CD1c-positive myeloid dendritic cell (primary cell): Measurements from ENCODE around the gene ADAM23.
"Not testable (repeated sequence)": the region's sequence is repeated elsewhere in the genome, so short reads cannot be mapped to it uniquely, and the experiment has no call there.

Experiments
- DNase-seq: peaks from one replicate; pipeline ENCODE4 v3.0.0-alpha.2; 2016; ENCODE audit errors: extremely low spot score

ADAM23 gene, protein sequence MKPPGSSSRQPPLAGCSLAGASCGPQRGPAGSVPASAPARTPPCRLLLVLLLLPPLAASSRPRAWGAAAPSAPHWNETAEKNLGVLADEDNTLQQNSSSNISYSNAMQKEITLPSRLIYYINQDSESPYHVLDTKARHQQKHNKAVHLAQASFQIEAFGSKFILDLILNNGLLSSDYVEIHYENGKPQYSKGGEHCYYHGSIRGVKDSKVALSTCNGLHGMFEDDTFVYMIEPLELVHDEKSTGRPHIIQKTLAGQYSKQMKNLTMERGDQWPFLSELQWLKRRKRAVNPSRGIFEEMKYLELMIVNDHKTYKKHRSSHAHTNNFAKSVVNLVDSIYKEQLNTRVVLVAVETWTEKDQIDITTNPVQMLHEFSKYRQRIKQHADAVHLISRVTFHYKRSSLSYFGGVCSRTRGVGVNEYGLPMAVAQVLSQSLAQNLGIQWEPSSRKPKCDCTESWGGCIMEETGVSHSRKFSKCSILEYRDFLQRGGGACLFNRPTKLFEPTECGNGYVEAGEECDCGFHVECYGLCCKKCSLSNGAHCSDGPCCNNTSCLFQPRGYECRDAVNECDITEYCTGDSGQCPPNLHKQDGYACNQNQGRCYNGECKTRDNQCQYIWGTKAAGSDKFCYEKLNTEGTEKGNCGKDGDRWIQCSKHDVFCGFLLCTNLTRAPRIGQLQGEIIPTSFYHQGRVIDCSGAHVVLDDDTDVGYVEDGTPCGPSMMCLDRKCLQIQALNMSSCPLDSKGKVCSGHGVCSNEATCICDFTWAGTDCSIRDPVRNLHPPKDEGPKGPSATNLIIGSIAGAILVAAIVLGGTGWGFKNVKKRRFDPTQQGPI

DNA sequence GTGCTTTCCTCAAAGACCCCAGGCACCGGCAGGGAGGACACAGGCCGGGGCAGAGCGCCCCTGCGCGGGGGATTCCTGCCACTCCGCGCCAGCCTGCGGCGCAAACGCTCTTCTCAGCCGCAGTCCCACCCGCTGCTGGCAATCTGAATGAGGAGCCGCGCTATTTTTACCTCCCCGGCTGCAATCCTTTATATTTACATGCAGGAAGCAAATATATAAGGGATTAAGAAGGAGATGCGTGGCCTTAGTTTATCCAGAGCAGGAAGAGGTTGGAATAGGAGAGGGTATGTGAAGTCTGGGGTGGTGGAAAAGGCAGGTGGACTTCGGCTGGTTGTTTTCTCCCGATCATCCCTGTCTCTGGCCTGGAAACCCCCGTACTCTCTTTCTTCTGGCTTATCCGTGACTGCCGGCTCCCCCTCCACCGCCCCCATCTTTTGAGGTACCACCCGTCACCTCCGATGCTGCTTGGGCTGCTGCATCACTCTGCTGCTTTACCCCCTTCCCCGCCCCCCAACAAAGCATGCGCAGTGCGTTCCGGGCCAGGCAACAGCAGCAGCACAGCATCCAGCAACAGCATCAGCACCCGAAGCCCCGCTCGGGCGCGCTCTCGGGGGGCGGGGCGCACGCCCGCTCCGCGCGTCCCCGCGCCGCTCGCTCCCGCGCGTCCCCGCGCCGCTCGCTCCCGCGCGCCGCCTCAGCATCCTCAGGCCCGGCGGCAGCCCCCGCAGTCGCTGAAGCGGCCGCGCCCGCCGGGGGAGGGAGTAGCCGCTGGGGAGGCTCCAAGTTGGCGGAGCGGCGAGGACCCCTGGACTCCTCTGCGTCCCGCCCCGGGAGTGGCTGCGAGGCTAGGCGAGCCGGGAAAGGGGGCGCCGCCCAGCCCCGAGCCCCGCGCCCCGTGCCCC lies at the start of gene ADAM23:
Gene ADAM23 (plus strand): TSS at position 700 of the 902 bp plus-strand sequence. CDS start 335 bp downstream, outside the sequence.
- peak; percentile 10 for DNase-seq

DNA sequence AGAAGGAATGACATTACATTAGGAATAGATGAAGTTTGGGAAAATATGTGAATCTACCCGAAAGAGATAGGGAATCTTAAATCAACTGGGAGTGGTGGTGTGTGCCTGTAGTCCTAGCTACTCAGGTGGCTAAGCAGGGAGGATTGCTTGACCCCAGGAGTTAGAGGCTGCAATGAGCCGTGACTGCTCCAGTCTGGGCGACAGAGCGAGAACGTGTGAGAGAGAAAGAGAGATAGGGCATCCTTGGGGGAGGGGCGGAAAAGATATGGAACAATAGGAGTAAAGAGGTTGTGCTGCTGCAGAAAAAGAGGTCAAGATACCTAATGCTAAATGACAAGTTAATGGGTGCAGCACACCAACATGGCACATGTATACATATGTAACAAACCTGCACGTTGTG lies 47.1 kb upstream of the ADAM23 start:
- no peak for DNase-seq

DNA sequence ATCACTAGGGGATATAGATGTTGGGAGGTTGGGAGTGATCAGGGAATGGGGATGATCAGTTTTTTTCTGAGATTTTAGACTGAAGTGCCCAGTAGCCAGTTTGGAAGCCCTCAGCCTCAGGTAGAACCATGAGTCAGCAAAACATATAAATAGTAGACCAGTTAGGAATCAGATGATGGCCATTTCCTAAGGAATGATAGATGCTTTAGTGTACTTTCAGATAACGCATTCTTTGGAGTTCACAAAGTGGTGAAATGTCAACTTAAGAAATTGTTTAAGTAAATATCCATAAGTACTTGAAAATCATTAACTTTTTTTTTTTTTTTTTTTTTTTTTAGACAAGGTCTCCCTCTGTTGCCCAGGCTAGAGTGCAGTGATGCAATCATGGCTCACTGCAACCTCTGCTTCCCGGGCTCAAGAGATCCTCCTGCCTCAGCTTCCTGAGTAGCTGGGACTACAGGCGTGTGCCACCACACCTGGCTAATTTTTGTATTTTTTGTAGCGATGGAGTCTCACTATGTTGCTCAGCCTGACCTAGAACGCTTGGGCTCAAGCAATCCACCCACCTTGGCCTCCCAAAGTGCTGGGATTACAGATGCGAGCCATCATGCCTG lies 40.3 kb upstream of the ADAM23 start:
- not testable (repeated sequence) for DNase-seq

DNA sequence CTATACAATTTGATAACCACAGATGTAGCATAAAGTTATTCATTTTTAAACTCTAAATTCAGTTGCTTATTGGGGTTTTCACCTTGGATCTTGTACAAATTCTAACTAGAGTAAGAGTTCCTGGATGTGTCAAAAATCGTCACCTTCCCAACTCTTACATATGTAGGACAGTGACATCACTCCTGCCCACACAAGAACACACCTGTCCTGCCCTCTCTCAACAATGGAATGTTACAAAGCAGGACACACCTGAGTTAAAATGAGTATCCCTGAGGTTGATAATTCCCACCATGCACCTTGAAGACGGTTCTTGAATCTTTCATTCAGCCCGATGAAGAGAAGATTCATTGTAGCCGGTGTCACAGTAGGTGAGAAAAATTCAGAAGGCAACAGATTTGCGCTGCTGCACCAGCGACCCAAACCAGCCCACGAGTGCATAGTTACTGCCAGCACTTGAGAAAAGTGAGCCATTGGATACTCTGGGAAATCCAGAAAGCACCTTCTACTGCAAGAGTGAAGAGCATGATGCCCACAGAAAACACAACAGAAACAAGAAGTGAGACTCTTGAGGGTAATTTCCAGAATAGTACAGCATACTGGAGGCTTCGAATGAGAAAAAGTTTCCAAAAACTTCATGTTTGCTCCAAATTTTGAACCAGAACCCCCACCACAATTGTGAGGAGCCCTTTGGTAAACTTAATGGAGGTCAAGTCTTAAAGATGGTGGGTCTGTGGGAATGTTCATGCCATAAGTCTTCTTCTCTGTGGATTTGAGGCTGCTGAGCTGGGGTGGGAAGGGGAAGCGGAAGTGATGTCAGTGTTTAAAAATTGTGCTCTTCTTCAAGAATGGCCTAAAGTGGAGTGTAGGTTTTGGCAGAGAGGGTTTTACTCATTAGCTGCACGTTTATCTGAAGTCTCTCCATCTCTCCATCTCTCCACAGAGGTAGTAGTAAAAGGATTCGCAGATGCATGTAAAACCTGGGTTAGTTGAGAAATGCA lies 34.7 kb upstream of the ADAM23 start:
- no peak for DNase-seq

DNA sequence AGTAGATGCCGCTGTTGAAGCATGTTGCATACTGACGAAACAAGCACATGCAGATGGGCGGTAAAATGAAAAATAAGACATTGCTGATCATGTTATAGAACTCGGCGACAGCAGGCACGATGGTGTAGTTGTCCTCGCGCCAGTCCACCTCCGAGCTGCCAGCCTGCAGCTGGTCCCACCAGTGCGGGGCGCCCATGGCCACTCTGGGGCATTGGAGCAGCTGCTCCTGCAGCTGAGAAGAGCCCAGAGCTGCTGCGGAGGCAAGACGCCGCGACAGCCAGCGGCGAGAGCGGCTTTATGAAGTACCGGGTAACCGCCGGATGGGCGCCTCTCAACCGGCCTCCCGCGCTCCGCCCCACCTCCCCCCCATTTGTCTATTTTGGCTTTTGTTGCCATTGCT lies 32.6 kb upstream of the ADAM23 start:
- DNase-seq, result no peak

DNA sequence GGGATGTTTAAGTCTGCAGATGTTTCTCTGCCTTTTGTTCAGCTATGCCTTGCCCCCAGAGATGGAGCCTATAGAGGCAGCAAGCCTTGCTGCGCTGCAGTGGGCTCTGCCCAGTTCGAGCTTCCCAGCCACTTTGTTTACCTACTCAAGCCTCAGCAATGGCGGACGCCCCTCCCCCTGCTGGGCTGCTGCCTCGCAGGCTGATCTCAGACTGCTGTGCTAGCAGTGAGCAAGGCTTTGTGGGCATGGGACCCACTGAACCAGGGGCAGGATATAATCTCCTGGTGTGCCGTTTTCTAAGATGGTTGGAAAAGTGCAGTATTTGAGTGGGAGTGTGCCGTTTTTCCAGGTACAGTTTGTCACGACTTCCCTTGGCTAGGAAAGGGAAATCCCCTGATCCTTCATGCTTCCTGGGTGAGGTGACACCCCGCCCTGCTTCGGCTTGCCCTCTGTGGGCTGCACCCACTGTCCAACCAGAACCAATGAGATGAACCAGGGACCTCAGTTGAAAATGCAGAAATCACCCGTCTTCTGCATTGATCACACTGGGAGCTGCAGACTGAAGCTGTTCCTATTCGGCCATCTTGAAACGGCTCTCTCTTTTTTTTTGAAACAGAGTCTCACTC lies 27.6 kb upstream of the ADAM23 start:
- DNase-seq, result no peak

DNA sequence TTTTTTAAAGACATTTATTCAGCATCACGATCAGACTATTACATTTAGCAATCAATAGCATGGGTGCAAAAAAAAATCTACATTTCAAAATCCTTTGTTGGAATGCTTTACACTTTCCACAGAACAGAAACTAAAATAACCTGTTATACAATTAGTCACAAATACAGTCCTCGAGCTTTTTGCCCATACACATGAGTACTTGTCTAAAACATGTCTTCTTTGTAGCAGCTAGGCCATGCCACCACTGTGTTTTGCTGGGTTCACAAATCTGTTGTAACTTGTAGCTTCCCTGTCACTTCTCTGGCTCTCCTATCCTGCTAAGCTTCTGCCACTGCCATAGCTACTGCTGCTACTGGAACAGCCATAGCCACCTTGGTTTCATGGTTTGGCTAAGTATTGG lies 24.4 kb upstream of the ADAM23 start:
- DNase-seq, result no peak

DNA sequence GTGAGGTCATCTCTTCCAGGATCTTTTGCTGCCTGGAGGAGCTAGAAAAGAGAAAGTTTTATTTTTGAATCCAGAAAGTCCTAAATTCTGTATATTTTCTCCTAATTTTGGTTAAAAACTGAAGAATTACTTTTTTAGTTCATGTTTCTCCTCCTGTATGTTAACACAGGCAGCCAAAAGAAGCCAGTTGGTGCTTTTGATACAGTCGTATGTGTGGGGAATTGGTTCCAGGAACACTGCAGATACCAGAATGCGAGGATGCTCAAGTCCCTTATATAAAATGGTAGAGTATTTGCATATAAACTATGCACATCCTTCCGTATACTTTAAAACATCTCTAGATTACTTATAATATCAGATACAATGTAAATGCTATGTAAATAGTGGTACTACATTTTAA lies 22.6 kb upstream of the ADAM23 start:
- no peak for DNase-seq

DNA sequence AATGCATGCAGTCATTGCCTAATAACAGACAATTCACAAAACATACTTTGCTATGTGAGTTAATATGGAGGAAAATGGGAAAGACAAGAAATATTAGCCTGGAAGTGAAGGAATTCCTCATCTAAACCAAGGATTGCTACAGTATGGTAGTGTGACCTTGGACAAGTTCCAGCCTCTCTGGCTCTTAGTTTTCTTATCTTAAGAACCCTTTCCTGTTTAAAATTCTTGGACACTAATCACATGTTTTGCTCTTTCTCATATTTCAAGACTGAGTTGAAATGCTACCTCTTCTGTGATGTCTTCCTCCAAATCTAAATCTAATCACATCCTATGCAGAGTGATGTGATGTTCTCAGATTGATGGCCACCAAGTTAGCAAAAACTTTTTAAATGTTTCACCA lies 20.8 kb upstream of the ADAM23 start:
- DNase-seq, result no peak

DNA sequence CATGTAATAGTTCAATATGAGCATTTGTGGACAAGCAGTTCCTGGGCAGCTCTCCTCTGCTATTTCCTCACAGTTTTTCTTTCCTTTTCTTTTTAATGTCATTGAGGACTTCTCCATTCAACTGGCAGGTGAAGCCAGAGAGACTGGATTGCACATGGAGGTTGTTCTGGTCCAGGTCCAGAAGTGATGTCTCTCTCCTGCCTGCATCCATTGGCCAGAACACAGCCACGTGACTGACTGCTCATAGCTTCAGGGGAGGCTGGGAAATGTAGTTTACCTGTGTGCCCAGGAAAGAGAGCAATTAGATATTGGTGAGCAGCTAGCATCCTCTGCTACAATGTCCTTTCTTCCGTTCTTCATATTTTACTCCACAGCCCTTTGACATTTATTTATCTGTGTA lies 20.2 kb upstream of the ADAM23 start:
- no peak for DNase-seq

DNA sequence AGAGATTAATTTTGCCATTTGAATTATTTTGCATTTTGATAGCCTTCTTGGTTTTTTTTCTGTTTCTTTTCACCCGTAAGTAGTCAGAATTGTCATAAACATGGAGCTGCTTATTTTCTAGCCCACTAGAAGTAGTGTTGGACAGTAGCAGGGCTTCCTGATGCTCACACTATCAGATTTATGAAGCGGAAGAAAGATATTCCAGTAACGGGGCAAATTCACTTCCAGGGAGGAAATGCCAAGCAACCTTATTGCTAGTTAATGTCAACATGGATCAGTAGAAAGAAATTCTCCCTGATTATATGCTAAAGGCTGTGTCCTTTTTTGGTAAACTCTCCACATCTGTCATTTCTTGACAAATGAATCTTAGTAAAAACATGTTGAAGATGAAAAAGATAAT lies 19.2 kb upstream of the ADAM23 start:
- DNase-seq, result no peak

DNA sequence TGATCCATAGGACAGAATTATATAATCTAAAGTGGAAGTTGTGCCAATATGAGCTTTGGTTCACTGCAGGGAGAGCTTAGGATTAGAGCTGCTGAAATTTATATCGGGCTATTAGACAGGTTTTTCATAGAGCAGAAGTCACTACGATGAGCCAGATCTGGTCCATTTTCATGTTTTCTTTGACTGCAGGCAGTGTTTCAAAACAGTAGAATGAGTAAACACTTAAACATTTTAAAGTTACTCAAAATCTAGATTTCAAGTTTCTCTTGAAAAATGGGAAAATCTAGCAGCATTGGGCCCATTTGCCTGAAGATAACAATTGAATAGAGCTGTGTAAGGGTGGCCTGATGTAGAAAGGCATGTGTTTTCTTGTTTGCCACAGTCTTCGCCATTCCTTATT lies 14.5 kb upstream of the ADAM23 start:
- DNase-seq, result no peak

DNA sequence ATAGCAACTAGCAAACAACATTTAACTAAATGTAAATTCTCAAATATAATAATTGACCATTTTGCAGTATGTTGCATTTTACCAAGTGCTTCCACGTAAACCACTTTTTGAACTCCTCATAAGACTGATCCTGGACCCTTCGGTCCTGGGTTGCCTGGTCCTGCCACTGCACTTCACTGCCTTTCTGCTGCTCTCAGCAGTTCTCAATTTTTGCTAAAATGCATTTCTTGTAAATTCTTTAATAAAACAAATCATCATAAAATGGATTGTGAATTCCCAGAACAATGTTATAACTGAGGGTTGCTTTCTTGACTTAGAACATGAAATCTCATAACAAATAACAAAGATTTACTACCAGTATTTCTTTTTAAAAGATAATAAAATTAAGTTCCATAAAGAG lies 12.9 kb upstream of the ADAM23 start:
- no peak for DNase-seq

DNA sequence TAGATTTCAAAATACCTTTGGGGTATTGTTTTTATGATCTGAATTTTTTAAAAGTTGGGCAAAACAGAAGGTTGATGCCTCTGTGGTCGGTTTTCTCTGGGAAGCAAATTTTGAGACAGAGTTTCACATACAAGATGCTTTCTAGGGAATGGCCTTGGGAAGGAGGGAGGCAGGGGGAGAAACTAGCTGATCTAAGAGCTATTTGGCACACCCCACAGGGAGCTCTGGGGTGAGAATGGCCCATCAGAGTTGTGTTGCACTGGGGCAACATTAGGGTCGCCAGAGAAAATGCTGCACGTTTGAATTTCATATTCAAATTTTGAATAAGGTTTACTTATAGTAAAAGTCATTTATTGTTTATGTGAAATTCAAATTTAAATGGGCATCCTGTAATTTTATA lies 11.9 kb upstream of the ADAM23 start:
- DNase-seq, result no peak

DNA sequence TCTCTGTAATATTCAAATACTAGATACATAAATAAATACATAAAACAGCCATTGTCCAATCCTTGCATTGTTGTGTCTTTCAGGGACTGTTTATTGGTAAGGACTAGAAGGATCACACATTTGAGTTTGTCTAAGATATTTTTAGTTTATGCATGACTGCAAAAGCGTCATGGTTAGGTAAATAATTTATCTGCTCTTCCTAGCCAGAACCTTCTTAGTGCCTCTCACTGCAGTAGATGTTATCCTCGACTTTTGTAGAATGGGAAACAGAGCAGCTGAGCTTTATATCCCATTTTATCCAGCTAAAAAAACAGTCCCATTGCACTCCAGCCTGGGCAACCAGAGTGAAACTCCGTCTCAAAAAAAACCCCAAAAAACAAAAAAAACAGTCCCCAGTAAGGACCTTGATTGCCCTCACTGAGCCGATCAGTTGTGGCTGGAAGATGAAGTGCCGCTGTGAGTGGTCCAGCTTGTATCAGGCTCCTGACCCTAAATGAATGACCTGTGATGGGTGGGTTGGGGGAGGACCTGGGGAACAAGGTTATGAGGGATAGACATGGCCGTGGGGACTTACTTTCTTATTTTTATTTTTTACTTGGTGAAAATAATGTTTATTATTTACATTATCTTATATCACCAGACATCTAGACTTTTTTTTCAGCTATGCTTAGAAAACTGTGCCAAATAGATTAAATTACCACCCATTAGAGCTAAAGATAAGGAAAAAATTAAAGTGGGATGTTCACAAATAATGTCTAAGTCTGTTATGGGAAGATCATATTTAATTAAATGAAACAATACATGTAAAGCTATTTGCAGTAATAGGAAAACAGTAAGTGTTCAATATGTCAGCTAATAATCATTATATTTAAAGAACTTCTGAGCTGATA lies 10.9 kb upstream of the ADAM23 start:
- DNase-seq, result no peak

DNA sequence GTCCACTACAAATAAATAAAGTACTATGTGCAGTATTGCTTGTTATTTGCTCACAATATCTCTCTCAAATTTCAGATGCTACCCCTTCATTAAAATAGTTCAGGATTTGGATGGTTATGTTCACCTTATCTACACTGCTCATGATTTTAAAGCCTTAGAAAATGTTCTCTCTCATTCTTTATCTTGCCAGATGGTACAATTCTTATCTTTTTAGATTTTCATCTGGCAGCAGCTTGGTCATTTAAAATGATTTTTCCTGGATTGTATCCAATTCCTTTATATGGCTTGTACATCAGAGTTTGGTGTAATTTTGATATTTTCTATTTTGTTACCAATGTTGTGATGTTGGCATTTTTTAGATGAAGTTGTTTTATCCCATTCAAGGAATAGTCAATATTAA lies 10.1 kb upstream of the ADAM23 start:
- no peak for DNase-seq

DNA sequence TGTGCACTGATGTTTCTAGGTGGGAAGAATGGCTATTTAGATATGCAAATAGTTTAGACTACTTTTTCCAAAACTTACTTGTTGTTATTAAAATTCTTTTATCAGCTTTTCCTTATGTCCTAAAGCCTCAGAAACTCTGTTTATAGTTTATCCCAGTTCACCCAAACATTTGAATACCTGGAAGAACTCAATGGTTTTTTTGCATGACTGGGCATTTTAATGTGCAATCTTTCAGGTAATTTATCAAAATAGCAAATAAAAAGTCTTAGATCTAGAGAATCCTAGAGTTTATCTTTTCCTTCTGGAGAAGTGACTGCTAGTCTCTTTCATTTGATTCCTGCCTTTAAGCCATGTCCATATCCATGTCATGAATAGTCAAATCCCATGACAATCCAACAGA lies 9.6 kb upstream of the ADAM23 start:
- no peak for DNase-seq

DNA sequence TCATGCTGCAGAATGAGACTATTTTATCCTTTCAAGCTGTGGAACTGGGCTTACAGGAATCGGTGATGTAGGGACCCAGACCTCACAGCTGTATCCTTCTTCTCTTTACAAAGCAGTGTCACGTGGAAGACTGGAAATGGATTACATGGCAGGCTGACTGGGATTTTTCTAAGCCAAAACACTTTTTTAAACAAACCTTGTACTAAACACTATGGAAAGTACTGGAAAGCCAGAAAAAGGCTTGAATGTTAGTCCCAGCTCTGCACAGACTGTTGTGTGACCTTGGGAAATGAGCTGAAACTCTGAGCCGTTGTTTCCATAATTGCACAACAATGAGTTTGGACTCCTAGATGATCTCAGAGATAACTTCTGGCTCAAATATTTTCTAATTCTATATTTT lies 7.6 kb upstream of the ADAM23 start:
- DNase-seq, result no peak

DNA sequence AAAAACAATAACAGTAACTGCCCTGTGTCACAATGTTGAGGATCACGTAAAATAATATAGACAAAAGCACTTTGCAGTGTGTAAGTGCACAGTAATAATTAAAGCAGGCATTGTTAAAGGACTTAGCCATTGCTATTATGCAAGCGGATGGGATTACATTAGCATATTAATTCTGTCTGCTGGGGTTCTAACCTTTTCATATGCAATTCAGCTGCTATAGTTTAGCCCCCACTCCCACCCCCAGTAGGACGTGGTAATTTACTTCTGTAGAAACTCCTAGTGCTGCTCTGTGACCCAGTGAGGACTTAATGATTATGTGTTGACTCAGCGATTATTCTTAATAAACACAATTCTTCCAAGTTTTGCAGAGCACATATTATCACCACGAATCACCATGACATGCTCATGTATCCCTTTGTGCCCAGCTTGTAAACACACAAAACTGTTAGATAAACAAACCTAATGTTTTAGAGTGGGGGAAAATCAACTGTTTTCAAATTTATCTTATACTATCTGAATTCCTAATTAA lies 5.1 kb upstream of the ADAM23 start:
- no peak for DNase-seq
